K562 (cell line): ENCODE measurements around the gene C2CD4D. TPM values are rescaled to one million over a fixed set of nuclear protein-coding genes. Genes with fewer than 3 reads are reported as not detected.

Experiments
- ATAC-seq: fragments of 200-7000 bp; cut with Tn5 transposase; 3 replicates; pipeline ENCODE4 v1.9.1; 2020; ENCODE audit warnings: moderate library complexity
- BruUV-seq: library from RNA; stranded (reverse); fragments of 400-500 nt; replicated peaks from 2 replicates; lab custom pipeline; 2021; lab: Mats Ljungman, UMichigan
- CTCF ChIA-PET: fragments of 300-600 bp; formaldehyde crosslinking; extraction: SDS; loops from one replicate; lab custom pipeline; 2021; ENCODE audit warnings: low intra/inter-chr PET ratio; lab: Yijun Ruan, JAX
- POLR2A ChIA-PET: fragments of 300-600, 350-650 bp; sonication (Branson Sonifier 250); formaldehyde crosslinking; extraction: SDS; loops from one replicate; lab custom pipeline; 2021; ENCODE audit warnings: antibody characterized with exemption, inconsistent platforms; lab: Yijun Ruan, JAX
- DNase-seq, 4 experiments: peaks; one replicate each; pipeline versions ENCODE4 v3.0.0 to v3.0.0-alpha.2; 2011 to 2018; ENCODE audit warnings: low spot score in 3 of 4, mixed read lengths in 3 of 4; ENCODE audit errors: extremely low read depth in 1 of 4
- FAIRE-seq: peaks from 2 replicates; lab custom pipeline; 2011; peaks lifted over from hg19 to GRCh38; lab: Jason Lieb, UNC
- H2AFZ ChIP-seq: 2 replicates; pipeline ENCODE4 v1.6.0; 2011; ENCODE audit warnings: low read depth, low read length, control low read depth, inconsistent platforms
- H3K27ac ChIP-seq: fragments of 200-600 bp; 3 replicates; pipeline ENCODE4 v1.8.0; 2011; ENCODE audit warnings: low read depth, mild to moderate bottlenecking, control low read depth, inconsistent platforms, low read length, moderate library complexity, mixed read lengths; ENCODE audit errors: extremely low read depth
- H3K27me3 ChIP-seq, 2 experiments: fragments of 300-600 bp in 1 of 2; 2 replicates in 1 of 2; 3 replicates in 1 of 2; pipeline versions ENCODE4 v1.6.0 to v1.8.0; 2011; ENCODE audit warnings: inconsistent platforms in 2 of 2, low read length in 2 of 2, mild to moderate bottlenecking in 1 of 2, mixed read lengths in 1 of 2, moderate library complexity in 1 of 2; ENCODE audit not compliant: control insufficient read depth in 2 of 2, insufficient read depth in 2 of 2
- H3K36me3 ChIP-seq: fragments of 300-600 bp; 3 replicates; pipeline ENCODE4 v1.8.0; 2011; ENCODE audit warnings: mild to moderate bottlenecking, low read length, inconsistent platforms; ENCODE audit not compliant: control insufficient read depth, insufficient read depth
- H3K4me1 ChIP-seq, 2 experiments: fragments of 200-600 bp in 1 of 2; replicated peaks in 1 of 2; 2 replicates in 1 of 2; 3 replicates in 1 of 2; pipeline versions ENCODE4 v1.5.1 to v1.8.0; 2011; ENCODE audit warnings: inconsistent platforms in 2 of 2, low read length in 2 of 2, mild to moderate bottlenecking in 1 of 2, mixed read lengths in 1 of 2, moderate library complexity in 1 of 2; ENCODE audit not compliant: control insufficient read depth in 2 of 2, insufficient read depth in 2 of 2
- H3K4me2 ChIP-seq: 2 replicates; pipeline ENCODE4 v1.6.1; 2011; ENCODE audit warnings: low read length, control low read depth, inconsistent platforms, mixed read lengths; ENCODE audit not compliant: insufficient read depth
- H3K4me3 ChIP-seq: fragments of 200-600 bp; sonication (generic), shearing (Covaris generic); 2 replicates; pipeline ENCODE4 v1.5.1; 2016; ENCODE audit warnings: control low read depth, inconsistent platforms
- H3K79me2 ChIP-seq: fragments of 200-600 bp; 3 replicates; pipeline ENCODE4 v1.8.0; 2011; ENCODE audit warnings: low read length, inconsistent platforms; ENCODE audit not compliant: control insufficient read depth, insufficient read depth
- H3K9ac ChIP-seq, 2 experiments: 2 replicates each; pipeline versions ENCODE4 v1.6.0 to v1.6.1; 2011; ENCODE audit warnings: low read depth in 2 of 2, low read length in 2 of 2, control low read depth in 1 of 2, inconsistent platforms in 1 of 2, mild to moderate bottlenecking in 1 of 2, mixed read lengths in 1 of 2; ENCODE audit not compliant: insufficient read depth in 1 of 2
- H3K9me1 ChIP-seq: one replicate; pipeline ENCODE4 v1.6.0; 2011; ENCODE audit warnings: inconsistent platforms, mild to moderate bottlenecking, low read length, moderate library complexity; ENCODE audit not compliant: control insufficient read depth, insufficient read depth
- H3K9me3 ChIP-seq: replicated peaks from 2 replicates; pipeline ENCODE4 v1.5.1; 2011; ENCODE audit warnings: low read depth, low read length, inconsistent platforms; ENCODE audit not compliant: control insufficient read depth, insufficient read depth
- H4K20me1 ChIP-seq: replicated peaks from 2 replicates; pipeline ENCODE4 v1.6.1; 2011; ENCODE audit warnings: low read length, inconsistent platforms, mixed read lengths; ENCODE audit not compliant: control insufficient read depth, insufficient read depth
- ELF4 ChIP-seq: fragments of 450-650 bp; formaldehyde crosslinking; IDR thresholded peaks from 2 replicates; pipeline ENCODE4 v1.4.0; 2022; ENCODE audit warnings: missing genetic modification characterization
- ELK1 ChIP-seq: sonication (generic); formaldehyde crosslinking; IDR thresholded peaks from 2 replicates; pipeline ENCODE4 v1.8.1; 2022; ENCODE audit warnings: missing genetic modification reagents
- HIVEP1 ChIP-seq: fragments of 250-450 bp; sonication (Bioruptor Pico); IDR thresholded peaks from 2 replicates; pipeline ENCODE4 v1.4.0; 2020; ENCODE audit warnings: mild to moderate bottlenecking
- NR2C1 ChIP-seq, 2 experiments: fragments of 450-650 bp; IDR thresholded peaks; 2 replicates each; pipeline ENCODE4 v1.6.1; 2017; ENCODE audit warnings: mild to moderate bottlenecking in 2 of 2, antibody characterized with exemption in 1 of 2, inconsistent platforms in 1 of 2, missing compliant biosample characterization in 1 of 2, missing genetic modification characterization in 1 of 2
- NR2C2 ChIP-seq, 2 experiments: fragments of 200-800 bp in 1 of 2; sonication (Bioruptor generic) in 1 of 2; sonication (generic) in 1 of 2; formaldehyde crosslinking in 1 of 2; IDR thresholded peaks; 2 replicates each; pipeline versions ENCODE4 v1.6.1 to v1.8.0; 2016 to 2022; ENCODE audit warnings: mild to moderate bottlenecking in 1 of 2, missing compliant biosample characterization in 1 of 2, missing genetic modification characterization in 1 of 2, missing genetic modification reagents in 1 of 2
- XRCC4 ChIP-seq: IDR thresholded peaks from one replicate; pipeline ENCODE4 v1.6.1; 2011; ENCODE audit not compliant: insufficient read depth, insufficient read length; ENCODE audit errors: extremely low read depth
- ZKSCAN8 ChIP-seq: fragments of 200-800 bp; sonication (Bioruptor generic); IDR thresholded peaks from 2 replicates; pipeline ENCODE4 v1.6.1; 2016; ENCODE audit warnings: missing genetic modification characterization, missing compliant biosample characterization
- ZNF146 ChIP-seq: IDR thresholded peaks from one replicate; pipeline ENCODE4 v1.6.1; 2018; ENCODE audit warnings: missing compliant biosample characterization; ENCODE audit not compliant: unreplicated experiment
- whole genome bisulfite sequencing: fragments of 100-300 bp; shearing (Covaris generic); methylation state at CpG from one replicate; pipeline ENCODE4 v1.1.6; 2016; ENCODE audit warnings: low coverage, mixed read lengths; ENCODE audit not compliant: insufficient coverage; ENCODE audit errors: missing lambda C conversion rate; 5-methylcytosine and 5-hydroxymethylcytosine counted together
- in situ Hi-C: fragments of 300-500 bp; cut with MboI; formaldehyde crosslinking; loops from 4 replicates; pipeline ENCODE4 v1.15.0; 2018; ENCODE audit warnings: inconsistent platforms, mixed read lengths
- intact Hi-C: fragments of 100-400 bp; cut with micrococcal nuclease; formaldehyde crosslinking; loops from 2 replicates; pipeline ENCODE4 v1.14.2; 2022
- polyA plus RNA-seq, 8 experiments: library from polyadenylated mRNA; depleted of rRNA in 4 of 8; stranded (reverse) in 5 of 8; unstranded in 3 of 8; fragments of >200 nt; fragmentation: Nextera tagmentation in 2 of 8; fragmentation: Illumina TruSeq in 1 of 8; extraction: Ambion mirVana in 2 of 8; extraction: Trizol in 1 of 8; gene quantifications; 2 replicates each; pipeline versions ENCODE4 v1.2.1 to v1.2.3, GENCODE V29; 2011 to 2014; ENCODE audit warnings: inconsistent platforms in 1 of 8, missing spikeins in 1 of 8
- total RNA-seq, 7 experiments: library from RNA; depleted of rRNA in 6 of 7; stranded (reverse); fragments of >200 nt in 6 of 7; fragmentation: Illumina TruSeq in 2 of 7; extraction: Trizol in 2 of 7; gene quantifications; 2 replicates each; pipeline versions ENCODE4 v1.2.1 to v1.2.3, GENCODE V29; 2011 to 2021; ENCODE audit warnings: low replicate concordance in 1 of 7

The C2CD4D gene
- total and polyA plus RNA-seq, 9 of the 15 experiments (the other 6 are each of a cell fraction or from before 2014, with no cell fraction given), result not detected

- BruUV-seq, result no TSS peak
- DNase-seq (no peak), ATAC-seq (no peak), FAIRE-seq (no peak)
- no peaks in the 10 kb centered on the region for H3K9me1 ChIP-seq
- H3K4me1 ChIP-seq, result peaks cover 0 to 8% of the 10 kb centered on the region in 2 experiments; a peak in 1 of 5 replicates
- H3K9me3 ChIP-seq, result no peaks in the 10 kb centered on the region
- WGBS, result 3% methylated on average over 7 of the region's 8 CpGs
- CTCF ChIA-PET, result no interaction called here
- no peaks in the 10 kb centered on the region for H3K36me3 ChIP-seq
- in situ Hi-C loops (no loop called here), intact Hi-C loops (no loop called here)
- POLR2A ChIA-PET, result interaction anchor here (0.6 to 1.1 kb wide), 3 partner anchors 24 to 60 kb away, joined by 3 to 4 read pairs (median 3); no protein-coding TSS in a partner anchor
- H3K9ac ChIP-seq, result no peak overlapping the region
- H3K79me2 ChIP-seq, result no peaks in the 10 kb centered on the region
- peaks cover 19% of the 10 kb centered on the region for H4K20me1 ChIP-seq
- no peak overlapping the region for H3K4me2 ChIP-seq
- no peak overlapping the region for H3K4me3 ChIP-seq
- H3K27ac ChIP-seq, result no peak overlapping the region
- TF ChIP-seq ELK1 (CRISPR knock-in tag) (no peak), NR2C2 (CRISPR knock-in tag; IDR thresholded peaks at IDR 0.05) (no peak), NR2C2 (tag; IDR thresholded peaks at IDR 0.05) (peak; percentile 64), NR2C1 (IDR thresholded peaks at IDR 0.05) (peak; percentile 47), NR2C1 (tag; IDR thresholded peaks at IDR 0.05) (peak; percentile 59; the same call in 1 of the 2 replicates), ZNF146 (no peak), HIVEP1 (CRISPR knock-in tag) (no peak), ELF4 (CRISPR knock-in tag) (no peak), XRCC4 (no peak), ZKSCAN8 (CRISPR knock-in tag) (no peak)
- H3K27me3 ChIP-seq, result peaks cover 44 to 74% of the 10 kb centered on the region in 2 experiments
- H2AFZ ChIP-seq, result no peak overlapping the region
Measured at GRCh38 chr1:151800830-151801229, 38.8 kb downstream of the C2CD4D start.
